Activated CD8-positive, alpha-beta memory T cell treated with anti-CD3 and anti-CD28 coated beads for 48 hours (primary cell): Measurements from ENCODE around the gene STON1.
"Not testable (repeated sequence)": the region's sequence is repeated elsewhere in the genome, so short reads cannot be mapped to it uniquely, and the experiment has no call there.

ENCODE experiments used
- DNase-seq, 3 experiments: peaks; one replicate each; pipeline ENCODE4 v3.0.0-alpha.2; 2020; ENCODE audit warnings: low read depth in 2 of 3, low spot score in 2 of 3

The STON1 gene

GRCh38 chr2:48568547-48568946 lies 38.6 kb downstream of the STON1 start:
- DNase-seq = no peak

- DNase-seq = no peak
These were observed 39.5 kb downstream of the STON1 start for GRCh38 chr2:48569433-48569832.

GRCh38 chr2:48572816-48573215 lies 42.9 kb downstream of the STON1 start:
- no peak for DNase-seq

GRCh38 chr2:48574353-48575287 lies 44.7 kb downstream of the STON1 start:
- DNase-seq = no peak

- DNase-seq = no peak
These were observed 48.4 kb downstream of the STON1 start for GRCh38 chr2:48578313-48578712.

GRCh38 chr2:48583961-48584360 lies 54.0 kb downstream of the STON1 start:
- no peak for DNase-seq

- DNase-seq = no peak
These were observed 54.6 kb downstream of the STON1 start for GRCh38 chr2:48584551-48584950.

- no peak for DNase-seq
These were observed 56.5 kb downstream of the STON1 start for GRCh38 chr2:48586433-48586832.

GRCh38 chr2:48587560-48587959 lies 57.6 kb downstream of the STON1 start:
- DNase-seq = no peak

- DNase-seq = no peak
These were observed 58.0 kb downstream of the STON1 start for GRCh38 chr2:48587961-48588360.

- DNase-seq = no peak
These were observed 58.8 kb downstream of the STON1 start for GRCh38 chr2:48588745-48589144.

GRCh38 chr2:48589170-48589767 lies 59.3 kb downstream of the STON1 start:
- DNase-seq = no peak

- DNase-seq = no peak
These were observed 60.1 kb downstream of the STON1 start for GRCh38 chr2:48590017-48590416.

- no peak for DNase-seq
These were observed 62.1 kb downstream of the STON1 start for GRCh38 chr2:48592067-48592466.

GRCh38 chr2:48596751-48597150 lies 66.8 kb downstream of the STON1 start:
- DNase-seq = not testable (repeated sequence)

GRCh38 chr2:48597492-48597891 lies 67.5 kb downstream of the STON1 start:
- no peak for DNase-seq

GRCh38 chr2:48600204-48600813 lies 70.4 kb downstream of the STON1 start:
- DNase-seq = no peak

- no peak for DNase-seq
These were observed 71.0 kb downstream of the STON1 start for GRCh38 chr2:48600917-48601316.

GRCh38 chr2:48601349-48601748 lies 71.4 kb downstream of the STON1 start:
- no peak for DNase-seq

- DNase-seq = no peak
These were observed 75.7 kb downstream of the STON1 start for GRCh38 chr2:48605482-48606175.

GRCh38 chr2:48607307-48608014 lies 77.5 kb downstream of the STON1 start:
- DNase-seq = no peak
